Measurements from ENCODE around the gene TTLL6.

Gene TTLL6

DNA sequence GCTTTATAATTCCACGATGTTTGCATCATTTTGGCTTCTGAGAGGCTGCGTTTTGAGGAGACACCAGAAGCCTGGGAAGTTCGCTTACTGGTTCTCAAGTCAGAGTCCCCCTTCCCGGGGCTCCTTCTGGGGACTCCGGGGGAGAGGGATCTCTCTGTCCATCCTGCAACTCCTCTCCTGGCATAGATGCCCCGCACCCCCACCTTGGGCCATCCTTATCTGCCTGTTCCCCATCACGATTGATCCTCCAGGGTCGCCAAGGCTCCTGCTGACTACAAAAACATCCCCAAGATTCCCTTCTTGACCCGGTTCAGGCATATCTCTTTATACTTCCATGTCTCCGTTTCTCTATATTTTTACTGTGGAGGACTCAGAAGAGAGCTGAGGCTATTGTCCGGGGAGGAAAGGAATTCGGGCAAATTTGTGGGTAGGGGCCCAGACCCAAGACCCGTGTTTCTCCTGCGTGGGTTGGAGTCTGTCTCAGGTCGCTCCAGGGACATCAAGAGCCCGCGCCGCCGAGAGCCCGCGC is 70.0 kb downstream of the TTLL6 start:
- Histone ChIP-seq H3K9me3 (ENCODE audit: control insufficient read depth, low read depth, low read length) (no peaks in the 10 kb centered on the region), H3K4me1 (ENCODE audit: control insufficient read depth, low read depth, low read length) (peaks cover 3% of the 10 kb centered on the region), H3K36me3 (ENCODE audit: control insufficient read depth, low read depth, low read length) (no peaks in the 10 kb centered on the region), H3K4me3 (ENCODE audit: low read length) (no peak overlapping the region), H3K27me3 (ENCODE audit: control insufficient read depth, insufficient read depth, low read length) (peaks cover 100% of the 10 kb centered on the region), H3K27ac (ENCODE audit: low read length) (no peak overlapping the region), H3K9ac (ENCODE audit: low read length) (no peak overlapping the region)

DNA sequence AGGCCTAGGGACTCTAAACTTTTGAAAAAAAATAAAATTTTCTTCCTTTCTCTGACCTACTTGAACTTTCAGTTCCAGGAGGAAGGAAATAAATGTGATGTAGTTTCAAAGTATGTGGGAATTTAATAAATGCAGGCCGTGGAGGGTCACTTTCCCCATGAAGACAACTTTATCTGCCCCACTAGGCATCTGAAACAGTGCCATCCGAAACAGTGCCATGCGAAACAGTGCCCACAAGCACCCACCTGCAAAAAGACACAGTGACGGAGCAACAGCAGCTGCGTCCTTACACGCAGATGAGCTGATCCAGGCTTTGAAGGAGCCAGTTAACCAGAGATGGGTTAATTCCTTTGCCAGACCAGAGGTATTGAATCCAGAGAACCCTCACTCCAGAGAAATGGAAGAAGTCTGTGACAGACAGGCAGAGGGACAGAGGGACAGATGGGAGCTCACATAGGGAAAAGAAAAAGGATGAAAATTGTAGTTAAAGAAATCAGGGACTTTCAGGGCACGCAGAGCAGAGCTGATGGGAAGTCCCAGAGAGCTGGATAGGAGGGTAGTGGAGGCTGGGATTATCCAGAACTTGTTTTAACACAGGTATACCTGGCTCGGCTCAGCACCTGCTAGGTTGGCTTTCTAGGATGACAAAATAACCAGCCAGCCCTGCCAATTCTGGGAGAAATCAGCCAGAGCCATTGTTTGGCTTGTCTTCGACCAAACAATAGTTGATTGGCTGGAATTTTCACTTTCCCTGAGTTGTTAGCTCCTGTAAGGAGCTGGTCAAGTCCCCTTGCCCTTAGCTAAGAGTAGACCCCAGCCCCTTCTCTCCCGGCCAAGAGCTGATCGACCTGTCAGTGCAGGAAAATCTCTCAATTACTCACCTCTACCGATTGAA is 71.4 kb downstream of the TTLL6 start:
- Histone ChIP-seq H3K4me1 (ENCODE audit: control insufficient read depth, low read depth, low read length) (peaks cover 3% of the 10 kb centered on the region), H3K9me3 (ENCODE audit: control insufficient read depth, low read depth, low read length) (no peaks in the 10 kb centered on the region), H3K27me3 (ENCODE audit: control insufficient read depth, insufficient read depth, low read length) (peaks cover 100% of the 10 kb centered on the region), H3K9ac (ENCODE audit: low read length) (no peak overlapping the region), H3K4me3 (ENCODE audit: low read length) (no peak overlapping the region), H3K27ac (ENCODE audit: low read length) (no peak overlapping the region), H3K36me3 (ENCODE audit: control insufficient read depth, low read depth, low read length) (no peaks in the 10 kb centered on the region)

DNA sequence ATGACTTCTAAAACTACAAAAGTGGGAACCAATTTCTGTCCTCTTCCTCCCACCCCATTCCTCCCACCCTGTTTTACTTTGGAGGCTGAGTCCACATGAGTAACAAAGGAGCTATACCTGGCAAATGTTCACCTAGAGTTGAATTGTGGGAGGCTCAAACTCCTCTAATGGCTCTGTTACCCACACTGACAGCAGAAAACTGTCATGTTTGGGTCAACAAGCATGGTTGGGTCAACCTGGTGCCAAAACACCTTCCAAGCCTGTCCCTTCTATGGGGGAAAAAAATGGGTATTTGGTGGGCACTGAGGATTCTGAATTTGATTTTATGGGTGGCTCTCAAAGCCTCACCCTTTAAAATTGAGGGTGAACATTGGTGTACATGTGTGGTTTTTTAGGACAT is 76.5 kb downstream of the TTLL6 start:
- Histone ChIP-seq H3K36me3 (ENCODE audit: control insufficient read depth, low read depth, low read length) (no peaks in the 10 kb centered on the region), H3K27ac (ENCODE audit: low read length) (no peak overlapping the region), H3K4me1 (ENCODE audit: control insufficient read depth, low read depth, low read length) (no peaks in the 10 kb centered on the region), H3K9me3 (ENCODE audit: control insufficient read depth, low read depth, low read length) (peaks cover 5% of the 10 kb centered on the region), H3K9ac (ENCODE audit: low read length) (no peak overlapping the region), H3K4me3 (ENCODE audit: low read length) (no peak overlapping the region), H3K27me3 (ENCODE audit: control insufficient read depth, insufficient read depth, low read length) (peaks cover 100% of the 10 kb centered on the region)

DNA sequence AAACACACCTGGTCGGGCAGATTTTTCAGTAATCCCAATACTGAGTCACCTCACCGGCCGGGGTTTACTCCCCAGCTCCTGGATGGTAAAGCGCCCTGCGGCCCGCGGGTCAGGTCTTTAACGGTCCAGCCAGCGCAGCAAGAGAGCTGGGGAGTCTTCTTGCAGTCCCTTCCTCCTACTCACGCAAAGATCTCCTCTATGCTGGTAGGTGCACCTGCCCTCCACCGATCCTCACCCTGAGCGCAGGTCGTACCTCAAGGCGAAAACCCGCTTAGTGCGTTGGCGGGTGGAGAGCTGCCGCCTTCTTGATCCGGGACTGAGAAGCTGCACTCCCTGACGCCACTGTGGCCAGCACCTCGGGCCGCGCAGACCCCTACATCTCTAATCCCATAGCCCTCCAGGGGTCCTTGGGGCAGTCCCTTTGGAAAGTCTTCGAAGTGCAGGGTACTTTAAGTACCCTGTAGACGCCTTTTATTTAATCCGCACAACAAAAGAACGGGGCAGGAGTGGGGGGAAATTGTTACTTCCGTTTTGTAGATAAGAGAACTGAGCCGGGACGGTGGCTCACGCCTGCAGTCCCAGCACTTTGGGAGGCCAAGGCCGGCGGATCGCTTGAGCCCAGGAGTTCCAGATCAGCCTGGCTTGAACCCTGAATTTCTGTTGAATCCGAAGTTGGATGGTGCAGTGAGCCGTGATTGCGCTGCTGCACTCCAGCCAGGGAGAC is 78.1 kb downstream of the TTLL6 start:
- H3K27ac ChIP-seq (ENCODE audit: low read length), result no peak overlapping the region
- no peak overlapping the region for H3K4me3 ChIP-seq (ENCODE audit: low read length)
- no peak overlapping the region for H3K9ac ChIP-seq (ENCODE audit: low read length)
- no peaks in the 10 kb centered on the region for H3K36me3 ChIP-seq (ENCODE audit: control insufficient read depth, low read depth, low read length)
- no peaks in the 10 kb centered on the region for H3K4me1 ChIP-seq (ENCODE audit: control insufficient read depth, low read depth, low read length)
- peaks cover 100% of the 10 kb centered on the region for H3K27me3 ChIP-seq (ENCODE audit: control insufficient read depth, insufficient read depth, low read length)
- peaks cover 5% of the 10 kb centered on the region for H3K9me3 ChIP-seq (ENCODE audit: control insufficient read depth, low read depth, low read length)

DNA sequence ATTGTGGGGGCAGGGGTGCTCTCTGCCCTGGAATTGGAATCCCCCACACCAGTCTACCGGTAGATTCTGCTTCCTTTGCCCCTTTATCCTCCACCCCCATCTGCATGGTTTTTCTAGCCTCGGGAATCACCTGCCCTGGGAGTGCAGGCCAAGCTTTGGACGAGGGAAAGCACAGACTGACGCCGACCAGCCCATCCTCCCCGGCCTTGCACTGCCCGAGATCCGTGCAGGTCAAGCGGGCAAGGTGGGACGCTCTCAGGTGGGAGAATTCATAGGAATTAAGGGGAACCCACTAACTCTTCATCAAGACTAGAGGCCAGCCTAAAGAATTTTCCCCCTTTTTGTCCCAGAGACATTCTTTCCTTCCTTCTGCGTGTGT is 78.6 kb downstream of the TTLL6 start:
- Histone ChIP-seq H3K4me3 (ENCODE audit: low read length) (no peak overlapping the region), H3K27me3 (ENCODE audit: control insufficient read depth, insufficient read depth, low read length) (peaks cover 100% of the 10 kb centered on the region), H3K36me3 (ENCODE audit: control insufficient read depth, low read depth, low read length) (no peaks in the 10 kb centered on the region), H3K4me1 (ENCODE audit: control insufficient read depth, low read depth, low read length) (no peaks in the 10 kb centered on the region), H3K9ac (ENCODE audit: low read length) (no peak overlapping the region), H3K9me3 (ENCODE audit: control insufficient read depth, low read depth, low read length) (peaks cover 5% of the 10 kb centered on the region), H3K27ac (ENCODE audit: low read length) (no peak overlapping the region)

DNA sequence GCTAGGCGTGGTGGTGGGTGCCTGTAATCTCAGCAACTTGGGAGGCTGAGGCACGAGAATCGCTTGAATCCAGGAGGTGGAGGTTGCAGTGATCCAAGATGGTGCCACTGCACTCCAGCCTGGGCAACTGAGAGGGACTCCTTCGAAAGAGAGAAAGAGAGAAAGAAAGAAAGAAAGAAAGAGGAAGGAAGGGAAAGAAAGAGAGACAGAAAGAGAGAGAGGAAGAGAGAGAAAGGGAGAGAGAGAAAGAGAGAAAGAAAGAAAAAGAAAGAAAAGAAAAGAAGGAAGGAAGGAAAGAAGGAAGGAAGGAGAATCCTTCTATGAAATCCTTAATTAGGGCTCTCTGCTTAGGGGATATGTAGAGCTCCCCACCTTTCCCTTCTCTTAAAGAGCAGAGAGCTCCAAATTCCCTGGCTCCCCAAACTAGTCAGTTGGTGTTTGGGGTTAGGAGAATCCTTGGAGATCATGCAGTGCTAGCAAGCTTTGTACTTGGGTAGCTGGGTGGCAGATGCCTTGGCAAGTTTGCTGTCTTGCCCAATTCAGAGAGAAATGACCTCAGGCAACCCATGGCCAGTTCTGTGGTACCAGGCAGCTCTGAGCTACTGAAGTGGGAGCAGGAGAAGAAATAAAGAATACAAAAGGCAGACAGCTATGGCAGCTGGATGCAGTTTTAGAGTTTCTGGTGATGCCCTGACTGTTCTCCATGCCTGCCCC is 79.5 kb downstream of the TTLL6 start:
- H3K9ac ChIP-seq (ENCODE audit: low read length), result no peak overlapping the region

DNA sequence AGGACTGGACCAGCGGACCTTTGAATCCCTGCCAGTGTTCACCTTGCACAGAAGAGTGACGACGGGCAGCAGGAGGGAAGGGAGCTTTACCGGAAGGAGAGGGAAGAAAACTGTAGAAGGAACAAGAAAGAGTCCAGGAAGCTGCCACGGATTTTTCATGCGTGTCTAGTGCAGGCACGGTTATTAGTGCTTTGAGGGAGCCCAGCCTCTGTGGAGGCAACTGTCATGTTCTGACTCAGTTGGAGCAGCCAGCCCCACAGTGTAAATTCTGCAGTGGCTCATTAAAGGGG is 82.0 kb downstream of the TTLL6 start:
- peaks cover 5% of the 10 kb centered on the region for H3K9me3 ChIP-seq (ENCODE audit: control insufficient read depth, low read depth, low read length)
- H3K27me3 ChIP-seq (ENCODE audit: control insufficient read depth, insufficient read depth, low read length), result peaks cover 100% of the 10 kb centered on the region
- H3K4me1 ChIP-seq (ENCODE audit: control insufficient read depth, low read depth, low read length), result no peaks in the 10 kb centered on the region
- H3K9ac ChIP-seq (ENCODE audit: low read length), result no peak overlapping the region
- H3K27ac ChIP-seq (ENCODE audit: low read length), result no peak overlapping the region
- H3K36me3 ChIP-seq (ENCODE audit: control insufficient read depth, low read depth, low read length), result no peaks in the 10 kb centered on the region
- H3K4me3 ChIP-seq (ENCODE audit: low read length), result no peak overlapping the region

More for the DNA sequence above, 79.5 kb downstream of the TTLL6 start:
- Histone ChIP-seq H3K4me3 (ENCODE audit: low read length) (no peak overlapping the region), H3K27ac (ENCODE audit: low read length) (no peak overlapping the region), H3K4me1 (ENCODE audit: control insufficient read depth, low read depth, low read length) (no peaks in the 10 kb centered on the region), H3K9me3 (ENCODE audit: control insufficient read depth, low read depth, low read length) (peaks cover 5% of the 10 kb centered on the region), H3K36me3 (ENCODE audit: control insufficient read depth, low read depth, low read length) (no peaks in the 10 kb centered on the region), H3K27me3 (ENCODE audit: control insufficient read depth, insufficient read depth, low read length) (peaks cover 100% of the 10 kb centered on the region)

DNA sequence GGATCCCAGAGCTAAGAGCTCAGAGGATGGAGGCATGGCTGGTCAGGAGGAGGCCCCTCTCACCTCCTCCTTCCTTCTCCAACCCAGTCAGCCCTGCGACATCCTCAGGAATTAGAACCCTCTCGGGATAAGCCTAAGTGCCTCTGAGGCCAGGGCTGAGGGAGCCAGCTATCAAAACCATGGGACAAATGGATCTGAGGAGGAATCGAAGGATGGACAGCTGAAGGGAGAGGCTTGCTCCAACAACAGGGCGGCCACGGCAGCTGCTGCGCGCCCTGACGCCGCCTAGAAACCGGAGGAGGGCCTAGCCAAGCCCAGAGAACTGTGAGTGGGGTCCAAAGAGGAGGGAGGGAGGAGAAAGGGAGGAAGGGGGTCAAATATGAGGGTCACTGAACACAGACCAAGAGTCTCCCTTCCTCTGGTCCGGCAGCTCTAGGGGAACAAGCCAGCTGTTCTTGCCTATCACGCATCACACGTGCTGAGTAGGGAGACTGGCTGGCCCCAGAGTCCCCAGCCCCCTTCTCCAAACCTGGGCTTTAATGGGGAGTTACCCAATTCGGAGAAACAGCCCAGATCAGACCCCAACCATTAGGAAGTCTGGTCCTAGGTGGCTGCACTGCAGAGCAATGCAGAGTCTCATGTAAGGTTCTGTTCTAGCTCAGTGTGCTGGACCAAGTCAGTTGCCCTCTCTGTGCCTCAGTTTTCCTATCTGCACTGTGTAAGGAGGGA is 82.5 kb downstream of the TTLL6 start:
- peaks cover 100% of the 10 kb centered on the region for H3K27me3 ChIP-seq (ENCODE audit: control insufficient read depth, insufficient read depth, low read length)
- H3K9me3 ChIP-seq (ENCODE audit: control insufficient read depth, low read depth, low read length), result peaks cover 5% of the 10 kb centered on the region
- H3K27ac ChIP-seq (ENCODE audit: low read length), result no peak overlapping the region
- no peaks in the 10 kb centered on the region for H3K4me1 ChIP-seq (ENCODE audit: control insufficient read depth, low read depth, low read length)
- H3K4me3 ChIP-seq (ENCODE audit: low read length), result no peak overlapping the region
- no peak overlapping the region for H3K9ac ChIP-seq (ENCODE audit: low read length)
- H3K36me3 ChIP-seq (ENCODE audit: control insufficient read depth, low read depth, low read length), result no peaks in the 10 kb centered on the region

DNA sequence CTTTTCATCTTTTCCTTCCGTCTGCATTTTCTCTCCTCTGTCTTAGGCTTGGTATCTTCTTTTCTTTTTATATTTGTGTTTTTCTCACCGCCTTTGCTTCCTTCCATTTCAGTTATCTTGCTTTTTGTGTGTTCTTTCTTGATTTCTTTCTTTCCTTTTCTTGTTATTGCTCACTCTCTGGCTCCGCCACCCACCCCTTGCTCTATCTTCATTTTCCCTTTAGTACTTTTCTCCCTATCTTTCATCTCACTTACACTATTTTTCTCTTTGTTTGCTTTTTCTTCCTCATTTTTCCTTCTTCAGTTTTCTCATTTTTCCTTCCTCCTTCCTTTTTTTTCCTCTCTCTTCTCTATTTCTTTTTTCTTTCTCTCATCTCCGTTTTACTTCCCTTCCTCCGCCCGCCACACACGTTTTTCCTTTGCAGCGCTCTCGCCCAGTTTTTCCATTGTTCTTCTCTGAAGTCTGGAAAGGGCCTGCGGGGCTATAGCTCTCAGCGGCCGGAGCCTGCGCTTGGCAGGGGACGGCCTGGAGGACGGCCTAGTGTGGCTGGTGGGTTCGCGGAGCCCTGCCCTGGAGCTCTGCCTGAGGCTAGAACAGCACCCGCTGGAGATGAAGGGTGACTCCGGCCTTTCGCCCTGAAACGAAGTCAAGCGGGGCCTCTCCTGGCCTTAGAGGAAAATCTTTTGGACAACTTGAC is 83.2 kb downstream of the TTLL6 start:
- Histone ChIP-seq H3K27ac (ENCODE audit: low read length) (no peak overlapping the region), H3K27me3 (ENCODE audit: control insufficient read depth, insufficient read depth, low read length) (peaks cover 100% of the 10 kb centered on the region), H3K9me3 (ENCODE audit: control insufficient read depth, low read depth, low read length) (peaks cover 5% of the 10 kb centered on the region), H3K4me3 (ENCODE audit: low read length) (no peak overlapping the region), H3K36me3 (ENCODE audit: control insufficient read depth, low read depth, low read length) (no peaks in the 10 kb centered on the region), H3K4me1 (ENCODE audit: control insufficient read depth, low read depth, low read length) (peaks cover 1% of the 10 kb centered on the region), H3K9ac (ENCODE audit: low read length) (no peak overlapping the region)

DNA sequence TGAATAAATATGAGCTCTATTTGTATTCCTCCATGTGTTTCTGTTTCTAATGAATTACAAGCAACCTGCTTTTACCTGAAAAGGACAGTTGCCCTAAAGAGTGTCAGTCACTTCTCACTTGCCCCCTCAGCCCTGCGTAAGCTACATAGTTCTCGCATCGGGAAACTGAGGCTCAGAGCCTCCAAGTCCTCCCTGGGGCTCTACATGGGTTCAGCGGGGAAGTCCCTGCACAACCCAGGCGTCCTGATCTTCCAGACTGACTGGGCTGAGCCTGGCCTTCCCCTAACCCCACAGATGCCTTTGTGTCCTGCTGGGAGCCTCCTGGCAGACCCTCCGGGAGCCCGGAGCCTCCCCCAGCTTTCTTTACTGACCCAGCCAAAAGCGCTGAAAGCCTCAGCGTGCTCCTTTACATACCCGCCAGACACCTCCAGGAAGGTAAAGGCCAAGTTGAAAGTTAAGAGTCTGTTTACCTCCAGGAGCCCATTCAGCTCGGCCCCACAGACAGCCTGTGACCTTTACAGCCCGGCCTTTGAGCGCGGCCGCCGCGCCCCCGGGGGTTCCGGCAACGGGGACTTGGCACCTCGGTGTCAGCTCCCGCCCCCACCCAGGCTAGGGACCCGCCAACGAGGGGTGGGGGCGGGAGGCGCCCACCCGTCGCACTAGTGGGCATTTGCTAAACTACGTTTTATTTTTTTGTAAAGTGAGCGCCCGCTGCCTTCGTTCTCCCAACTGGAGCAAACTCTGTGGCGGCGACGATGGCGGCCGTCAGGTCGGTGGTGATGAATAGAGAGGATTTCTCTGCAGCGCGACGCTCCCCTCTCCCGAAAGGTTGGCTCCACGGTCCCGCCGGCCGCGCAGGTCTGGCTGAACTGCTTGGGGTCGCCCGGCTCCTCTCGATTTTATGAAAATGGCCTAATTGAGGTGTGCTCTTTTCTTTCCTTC is 84.1 kb downstream of the TTLL6 start:
- Histone ChIP-seq H3K9ac (ENCODE audit: low read length) (no peak overlapping the region), H3K27me3 (ENCODE audit: control insufficient read depth, insufficient read depth, low read length) (peaks cover 100% of the 10 kb centered on the region), H3K36me3 (ENCODE audit: control insufficient read depth, low read depth, low read length) (no peaks in the 10 kb centered on the region), H3K27ac (ENCODE audit: low read length) (no peak overlapping the region), H3K4me1 (ENCODE audit: control insufficient read depth, low read depth, low read length) (peaks cover 2% of the 10 kb centered on the region), H3K4me3 (ENCODE audit: low read length) (no peak overlapping the region), H3K9me3 (ENCODE audit: control insufficient read depth, low read depth, low read length) (peaks cover 5% of the 10 kb centered on the region)

Data from iPS-18a (cell line).